Parathyroid adenoma (tissue), 2 donors: ENCODE measurements around the gene ACP2.

Experiments
- H2AFZ ChIP-seq: fragments of 300-600 bp; sonication (generic); one replicate; pipeline ENCODE4 v1.7.0; 2017; ENCODE audit warnings: antibody characterized with exemption, mild to moderate bottlenecking
- H3K27ac ChIP-seq: fragments of 300-600 bp; sonication (generic); one replicate; pipeline ENCODE4 v1.7.0; 2017
- H3K27me3 ChIP-seq: fragments of 300-600 bp; sonication (generic); one replicate; pipeline ENCODE4 v1.7.0; 2017; ENCODE audit warnings: low read length; ENCODE audit not compliant: control insufficient read depth, insufficient read depth
- H3K36me3 ChIP-seq: fragments of 300-600 bp; sonication (generic); one replicate; pipeline ENCODE4 v1.7.0; 2017; ENCODE audit warnings: low read length; ENCODE audit not compliant: control insufficient read depth, insufficient read depth
- H3K4me1 ChIP-seq: fragments of 300-600 bp; sonication (generic); one replicate; pipeline ENCODE4 v1.7.0; 2017; ENCODE audit warnings: control low read depth
- H3K4me2 ChIP-seq: fragments of 300-600 bp; sonication (generic); one replicate; pipeline ENCODE4 v1.7.0; 2017; ENCODE audit warnings: low read length
- H3K4me3 ChIP-seq: fragments of 300-600 bp; sonication (generic); one replicate; pipeline ENCODE4 v1.7.0; 2017; ENCODE audit warnings: low read depth, low read length
- H3K79me2 ChIP-seq: fragments of 300-600 bp; sonication (generic); one replicate; pipeline ENCODE4 v1.7.0; 2017; ENCODE audit warnings: control low read depth
- H3K9ac ChIP-seq: fragments of 300-600 bp; sonication (generic); one replicate; pipeline ENCODE4 v1.7.0; 2017; ENCODE audit warnings: mild to moderate bottlenecking
- H3K9me3 ChIP-seq: fragments of 300-600 bp; sonication (generic); one replicate; pipeline ENCODE4 v1.7.0; 2017; ENCODE audit warnings: low read length; ENCODE audit not compliant: control insufficient read depth
- CTCF ChIP-seq: fragments of 300-600 bp; sonication (generic); IDR thresholded peaks from one replicate; pipeline ENCODE4 v1.7.0; 2017; ENCODE audit warnings: antibody characterized with exemption, mild to moderate bottlenecking
- donor health status: primary hyperparathyroidism.

Gene ACP2

GRCh38 chr11:47288066-47288465 is 39.5 kb upstream of the ACP2 start:
- no peaks in the 10 kb centered on the region for H3K9me3 ChIP-seq
- H3K4me1 ChIP-seq: no peaks in the 10 kb centered on the region
- H3K9ac ChIP-seq: no peak overlapping the region
- H3K36me3 ChIP-seq: no peaks in the 10 kb centered on the region
- TF ChIP-seq CTCF: no peak
- no peak overlapping the region for H2AFZ ChIP-seq
- no peak overlapping the region for H3K4me3 ChIP-seq
- H3K79me2 ChIP-seq: no peaks in the 10 kb centered on the region
- H3K4me2 ChIP-seq: no peak overlapping the region
- H3K27me3 ChIP-seq: no peaks in the 10 kb centered on the region
- H3K27ac ChIP-seq: no peak overlapping the region

GRCh38 chr11:47285969-47286770 is 37.6 kb upstream of the ACP2 start:
- TF ChIP-seq CTCF: no peak
- Histone ChIP-seq H3K9me3 (no peaks in the 10 kb centered on the region), H3K36me3 (no peaks in the 10 kb centered on the region), H2AFZ (no peak overlapping the region), H3K4me3 (no peak overlapping the region), H3K4me2 (no peak overlapping the region), H3K79me2 (no peaks in the 10 kb centered on the region), H3K27me3 (no peaks in the 10 kb centered on the region), H3K4me1 (no peaks in the 10 kb centered on the region), H3K27ac (no peak overlapping the region), H3K9ac (no peak overlapping the region)

GRCh38 chr11:47284151-47284550 is 35.5 kb upstream of the ACP2 start:
- no peak for TF ChIP-seq CTCF
- Histone ChIP-seq H3K79me2 (no peaks in the 10 kb centered on the region), H3K36me3 (no peaks in the 10 kb centered on the region), H3K9me3 (no peaks in the 10 kb centered on the region), H3K4me1 (no peaks in the 10 kb centered on the region), H3K27me3 (no peaks in the 10 kb centered on the region), H2AFZ (no peak overlapping the region), H3K4me2 (no peak overlapping the region), H3K9ac (no peak overlapping the region), H3K4me3 (no peak overlapping the region), H3K27ac (no peak overlapping the region)

- Histone ChIP-seq H3K4me3 (no peak overlapping the region), H3K9ac (no peak overlapping the region), H3K9me3 (no peaks in the 10 kb centered on the region), H3K27ac (no peak overlapping the region), H2AFZ (no peak overlapping the region), H3K4me1 (no peaks in the 10 kb centered on the region), H3K36me3 (no peaks in the 10 kb centered on the region), H3K79me2 (no peaks in the 10 kb centered on the region), H3K4me2 (no peak overlapping the region), H3K27me3 (no peaks in the 10 kb centered on the region)
- TF ChIP-seq CTCF: no peak
Observed at GRCh38 chr11:47282462-47282861, 33.8 kb upstream of the ACP2 start.

GRCh38 chr11:47280860-47281259 is 32.2 kb upstream of the ACP2 start:
- TF ChIP-seq CTCF: no peak
- H3K36me3 ChIP-seq: no peaks in the 10 kb centered on the region

More at GRCh38 chr11:47280860-47281259, 32.2 kb upstream of the ACP2 start:
- H3K4me1 ChIP-seq: no peaks in the 10 kb centered on the region
- no peak overlapping the region for H3K4me3 ChIP-seq
- H3K79me2 ChIP-seq: peaks cover 3% of the 10 kb centered on the region
- H3K27me3 ChIP-seq: no peaks in the 10 kb centered on the region
- no peak overlapping the region for H3K27ac ChIP-seq
- no peak overlapping the region for H3K4me2 ChIP-seq
- no peak overlapping the region for H2AFZ ChIP-seq
- H3K9ac ChIP-seq: no peak overlapping the region
- no peaks in the 10 kb centered on the region for H3K9me3 ChIP-seq
